GM18870 (cell line): ENCODE measurements around the gene SRSF8.

ENCODE experiments used
- ATAC-seq: cut with Tn5 transposase; IDR thresholded peaks from one replicate; pipeline ENCODE4 v1.9.1; 2021; ENCODE audit warnings: moderate library complexity; ENCODE audit not compliant: unreplicated experiment

The SRSF8 gene

DNA sequence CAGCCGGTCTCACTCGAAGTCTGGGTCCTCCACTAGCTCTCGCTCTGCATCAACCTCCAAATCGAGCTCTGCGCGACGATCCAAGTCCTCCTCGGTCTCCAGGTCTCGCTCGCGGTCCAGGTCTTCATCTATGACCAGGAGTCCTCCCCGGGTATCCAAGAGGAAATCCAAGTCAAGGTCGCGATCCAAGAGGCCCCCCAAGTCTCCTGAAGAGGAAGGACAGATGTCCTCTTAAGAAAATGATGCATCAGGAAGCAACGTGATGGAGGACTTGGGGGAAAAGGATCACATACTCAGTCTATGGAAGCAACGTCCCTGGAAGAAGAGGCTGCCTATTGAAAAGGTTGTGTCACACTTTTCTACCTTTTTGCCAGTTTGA lies 1.1 kb downstream of the SRSF8 start:
- no peak for ATAC-seq

- peak; percentile 70 for ATAC-seq
These were observed 1.8 kb downstream of the SRSF8 start for GRCh38 chr11:95068549-95068948.

DNA sequence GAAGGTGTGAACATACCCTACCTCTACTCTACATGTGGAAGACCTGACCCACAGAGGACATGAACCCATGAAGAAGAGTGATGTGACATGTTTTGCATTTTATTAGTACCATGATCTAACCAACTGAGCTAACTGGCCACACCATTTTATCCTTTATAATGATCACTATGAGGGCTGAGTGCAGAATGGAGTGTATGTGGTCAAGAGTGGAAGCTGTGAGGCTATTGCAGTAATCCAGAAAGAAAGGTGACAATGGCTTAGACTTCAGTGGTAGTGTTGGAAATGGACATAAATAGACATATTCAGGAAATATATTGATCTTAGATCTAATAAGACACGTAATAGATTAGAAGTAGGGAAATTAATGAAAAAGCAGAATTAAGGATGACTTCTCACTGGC lies 3.8 kb downstream of the SRSF8 start:
- ATAC-seq, result no peak

DNA sequence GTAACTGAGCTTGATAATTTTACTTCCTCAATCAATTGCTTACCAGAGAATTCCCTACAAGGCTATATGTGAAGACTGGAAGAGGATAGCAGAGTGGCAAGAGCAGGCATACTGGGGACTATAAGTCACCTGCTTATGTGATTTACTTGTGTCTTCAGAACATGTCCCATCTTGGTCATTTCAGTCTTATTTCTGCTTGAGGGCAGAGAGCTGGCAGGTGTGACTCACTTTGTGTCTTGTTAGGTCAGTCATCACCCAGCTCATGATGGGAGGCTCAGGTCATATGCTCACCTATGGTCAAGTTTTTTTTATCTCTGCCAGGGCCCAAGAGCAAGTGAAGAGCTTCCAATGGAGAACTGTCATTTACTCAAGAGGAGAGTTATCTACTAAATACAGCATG lies 6.2 kb downstream of the SRSF8 start:
- no peak for ATAC-seq

GRCh38 chr11:95074792-95075563 lies 8.3 kb downstream of the SRSF8 start:
- no peak for ATAC-seq

DNA sequence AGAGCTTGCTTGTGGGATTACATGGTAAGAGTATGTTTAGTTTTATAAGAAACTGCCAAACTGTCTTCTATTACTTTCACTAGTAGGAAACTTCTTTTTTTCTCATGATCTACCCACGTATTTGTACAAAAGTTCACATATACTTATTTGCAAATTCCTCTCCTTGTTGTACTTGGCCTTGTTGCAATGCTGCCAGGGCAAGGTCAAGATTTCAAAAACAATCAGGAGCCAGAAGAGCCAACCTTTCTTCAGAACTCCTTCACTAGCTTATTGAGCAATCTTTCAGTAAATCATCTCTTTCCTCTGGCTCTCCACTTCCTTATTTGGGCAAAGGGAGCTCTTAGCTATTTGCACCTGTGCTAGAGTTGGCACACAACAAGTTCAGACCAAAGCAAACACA lies 9.7 kb downstream of the SRSF8 start:
- no peak for ATAC-seq

- no peak for ATAC-seq
These were observed 10.3 kb downstream of the SRSF8 start for GRCh38 chr11:95076981-95077380.

DNA sequence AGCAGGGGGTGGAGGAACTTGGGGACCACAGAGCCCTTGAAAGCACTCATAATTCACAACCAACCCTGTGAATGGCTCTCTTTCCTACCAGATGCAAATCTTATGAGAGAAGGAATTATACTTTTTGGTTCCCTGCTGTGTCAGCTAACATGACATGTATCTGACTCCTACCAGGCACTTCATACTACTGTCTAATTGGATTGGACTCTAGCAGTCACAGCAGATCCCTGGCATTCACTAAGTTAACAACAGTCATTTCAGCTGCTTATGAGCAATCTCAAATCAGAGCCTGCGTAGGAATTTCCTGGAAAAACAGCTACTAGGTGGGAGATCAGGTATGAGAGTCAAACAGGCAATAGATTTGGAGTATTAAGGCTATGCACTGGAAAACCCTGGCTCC lies 11.8 kb downstream of the SRSF8 start:
- ATAC-seq, result no peak

GRCh38 chr11:95081010-95081409 lies 14.3 kb downstream of the SRSF8 start:
- ATAC-seq, result no peak

DNA sequence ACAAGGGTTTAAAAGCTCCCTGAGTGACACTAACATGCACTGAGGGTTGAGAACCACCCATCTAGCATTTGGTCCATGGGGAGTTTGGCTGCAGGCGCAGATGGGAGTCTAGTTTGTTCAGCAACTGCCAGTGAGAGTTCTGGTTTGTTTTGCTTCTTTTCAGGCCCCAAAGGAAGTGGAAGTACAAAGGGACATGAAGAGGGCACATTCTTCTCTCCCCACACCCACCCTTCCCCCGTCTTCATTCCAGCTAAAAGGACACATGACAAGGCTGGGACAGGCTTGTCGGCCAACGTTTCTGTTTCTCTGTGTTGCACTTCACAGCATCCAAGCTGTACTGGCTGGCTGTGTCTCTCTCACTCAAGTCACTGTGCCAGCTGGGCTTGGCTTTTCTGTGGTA lies 14.7 kb downstream of the SRSF8 start:
- ATAC-seq, result no peak

DNA sequence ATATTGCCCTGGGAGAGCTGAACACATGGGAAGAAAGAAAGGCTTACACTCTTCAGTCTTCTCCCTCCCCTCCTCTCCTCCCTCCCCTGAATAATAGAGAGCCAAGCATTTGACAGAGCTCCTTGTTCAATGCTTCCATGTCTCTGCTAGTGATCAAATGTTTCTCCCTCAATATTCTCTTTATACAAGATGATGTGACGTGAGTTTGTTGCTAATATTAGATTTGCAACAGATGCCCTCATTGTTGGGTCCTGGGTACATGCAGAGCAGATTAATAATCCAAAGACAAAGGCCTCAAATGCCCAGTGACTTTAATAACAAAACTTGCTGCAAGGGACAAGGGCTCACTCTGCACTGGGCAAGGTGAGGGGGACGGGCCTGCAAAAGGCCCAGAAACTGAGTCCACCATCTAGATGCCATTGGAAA lies 15.9 kb downstream of the SRSF8 start:
- no peak for ATAC-seq

DNA sequence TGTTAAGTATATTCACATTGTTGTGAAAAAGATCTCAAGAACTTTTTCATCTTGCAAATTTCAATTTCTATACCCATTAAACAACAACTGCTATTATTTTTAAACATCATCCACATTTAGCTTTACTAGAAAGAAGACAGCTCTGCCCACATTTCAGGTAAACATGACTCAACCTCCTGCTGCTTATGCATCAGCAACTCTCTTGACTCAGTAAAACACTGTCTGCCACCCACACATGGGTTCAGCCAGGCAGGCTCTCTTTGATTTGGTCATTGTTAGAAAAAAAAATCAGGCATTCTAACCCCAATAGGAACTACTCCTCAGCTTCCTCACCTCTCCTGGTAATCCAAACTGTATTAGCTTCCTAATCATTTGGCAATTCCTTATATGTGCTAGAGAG lies 17.8 kb downstream of the SRSF8 start:
- ATAC-seq, result peak; percentile 48

GRCh38 chr11:95085117-95085816 lies 18.5 kb downstream of the SRSF8 start:
- no peak for ATAC-seq

- ATAC-seq, result no peak
These were observed 19.4 kb downstream of the SRSF8 start for GRCh38 chr11:95086151-95086550.

DNA sequence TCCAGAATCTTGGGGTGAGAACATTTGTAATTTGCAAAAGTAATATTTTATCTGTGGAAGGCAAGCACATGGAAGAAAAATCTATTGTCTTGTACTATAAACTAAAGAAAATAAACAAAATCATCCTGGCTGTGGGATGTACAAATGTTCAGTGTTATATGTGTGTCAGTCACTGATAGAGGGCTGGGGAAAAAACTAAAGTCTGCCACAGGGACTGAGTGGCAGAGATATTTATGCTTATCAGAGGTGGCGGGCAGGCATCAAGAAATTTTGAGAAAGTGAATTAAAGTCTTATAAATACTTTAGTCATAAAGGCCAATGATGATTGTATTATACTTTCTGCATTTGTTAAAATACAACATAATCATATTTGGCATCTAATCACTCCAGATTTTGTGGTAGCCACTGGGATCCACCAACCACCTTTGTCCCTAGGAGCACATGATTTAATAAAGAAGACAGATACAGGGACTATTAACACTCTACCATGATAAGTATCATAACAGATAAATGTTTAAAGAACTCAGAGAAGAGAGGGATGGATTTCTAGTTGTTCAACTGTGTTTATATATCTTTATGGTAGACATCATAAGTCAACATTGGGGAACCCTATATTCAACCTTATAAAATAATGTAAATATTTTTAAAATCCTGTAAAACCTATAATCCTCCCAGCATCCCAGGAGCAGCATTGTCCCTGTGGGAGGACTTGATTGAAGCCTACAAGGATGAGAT lies 20.3 kb downstream of the SRSF8 start:
- ATAC-seq, result no peak

DNA sequence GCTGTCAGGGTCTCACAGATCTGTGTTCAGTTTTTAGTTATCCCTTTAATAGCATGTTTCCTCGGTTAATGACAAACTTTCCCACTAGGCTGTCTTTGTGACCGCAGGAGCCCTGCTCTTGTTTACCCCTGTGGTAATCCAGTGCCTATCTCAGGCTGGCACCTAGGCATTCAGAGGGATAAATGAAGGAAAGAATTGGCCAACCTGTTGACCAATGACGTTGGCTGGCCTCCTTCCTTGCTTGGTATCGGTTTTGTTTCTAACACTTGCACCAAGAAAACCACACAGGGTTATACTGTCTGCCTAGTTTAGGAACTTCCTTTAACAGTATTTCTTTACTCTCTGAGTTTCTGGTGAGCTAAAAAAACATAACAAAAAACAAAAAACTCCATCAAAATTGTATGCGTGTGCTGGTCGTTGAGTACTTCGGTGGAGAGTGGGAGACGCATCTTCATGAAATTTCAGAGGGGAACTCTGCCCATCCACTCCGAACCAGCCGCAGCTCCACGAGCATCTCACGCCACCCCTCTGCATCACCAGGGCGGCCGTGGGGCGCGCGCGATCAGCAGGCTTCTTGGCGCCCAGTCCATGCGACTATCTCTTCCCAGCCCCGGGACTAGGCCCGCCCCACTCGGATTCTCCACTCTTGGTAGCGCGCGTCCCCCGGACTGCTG lies 22.4 kb downstream of the SRSF8 start:
- ATAC-seq, result peak; percentile 45

DNA sequence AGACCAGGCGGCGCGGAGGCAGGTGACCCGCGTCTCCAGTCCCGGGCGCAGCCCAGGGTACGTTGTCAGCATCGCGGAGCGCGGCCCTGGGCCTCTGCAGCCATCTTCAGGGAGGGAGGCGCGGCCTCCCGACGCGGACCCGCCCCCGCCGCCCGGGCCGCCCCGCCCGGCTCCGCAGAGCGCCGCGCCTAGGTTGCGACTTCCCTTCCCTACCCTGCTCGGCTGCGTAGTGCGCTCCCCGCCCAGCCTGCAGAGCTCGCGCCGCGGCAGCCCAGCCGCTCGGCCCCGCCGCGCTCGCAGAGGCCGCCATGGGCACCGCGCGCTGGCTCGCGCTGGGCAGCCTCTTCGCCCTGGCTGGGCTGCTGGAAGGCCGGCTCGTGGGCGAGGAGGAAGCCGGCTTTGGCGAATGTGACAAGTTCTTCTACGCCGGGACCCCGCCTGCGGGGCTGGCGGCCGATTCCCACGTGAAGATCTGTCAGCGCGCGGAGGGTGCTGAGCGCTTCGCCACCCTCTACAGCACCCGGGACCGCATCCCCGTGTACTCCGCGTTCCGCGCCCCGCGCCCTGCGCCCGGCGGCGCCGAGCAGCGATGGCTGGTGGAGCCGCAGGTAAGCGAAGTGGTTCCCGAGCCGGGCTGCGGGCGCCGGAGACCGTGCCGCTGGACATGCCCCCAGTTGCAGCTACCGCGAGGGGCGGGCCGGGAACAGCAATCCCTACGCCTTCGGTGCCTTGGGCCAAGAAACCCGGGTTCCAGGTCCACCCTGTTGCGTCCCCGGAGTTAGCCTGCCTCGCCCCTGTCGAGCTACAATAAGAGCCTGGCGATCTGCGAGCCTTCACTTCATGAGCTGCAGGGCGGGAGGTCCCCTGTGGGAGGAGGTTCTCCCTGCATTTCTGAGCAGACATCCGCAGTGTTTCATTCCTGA lies 23.2 kb downstream of the SRSF8 start, which contains the start of gene ENDOD1:
TSS of gene ENDOD1 (plus strand) at position 227 of the 923 bp plus-strand sequence. CDS start at position 309, 82 bp downstream.
- peak; percentile 66 for ATAC-seq

GRCh38 chr11:95091663-95092180 lies 25.0 kb downstream of the SRSF8 start:
- ATAC-seq, result no peak

- ATAC-seq, result no peak
These were observed 26.0 kb downstream of the SRSF8 start for GRCh38 chr11:95092549-95093324.
